ENCODE results near the gene RCAN2. TPM values are rescaled to one million over a fixed set of nuclear protein-coding genes. Genes with fewer than 3 reads are reported as not detected.

Gene RCAN2
- total RNA-seq, 1 donor from 2014 or later = 5.8 TPM

DNA sequence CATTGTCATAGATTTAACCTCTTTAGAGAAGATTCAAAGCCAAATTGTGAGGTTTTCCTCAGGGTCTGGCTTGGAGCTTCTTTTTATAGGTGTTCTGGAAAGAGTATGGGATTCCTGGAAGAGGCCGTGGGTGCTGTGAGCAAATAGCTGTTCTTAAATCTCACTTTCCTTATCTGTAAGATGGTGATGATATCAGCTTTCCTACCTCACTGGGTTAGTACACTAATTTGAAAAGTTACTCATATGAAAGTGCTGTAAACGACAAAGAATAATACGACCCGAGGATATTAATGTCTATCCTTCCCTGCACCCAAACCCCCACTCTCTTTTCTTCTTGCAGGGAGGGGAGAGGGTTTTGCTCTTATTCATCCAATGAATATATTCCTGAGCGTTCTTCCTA is 203.6 kb downstream of the RCAN2 start:
- Mint-ChIP-seq H3K4me3 (no peak overlapping the region), H3K9me3 (no peaks in the 10 kb centered on the region), H3K27ac (no peak overlapping the region), H3K4me1 (no peaks in the 10 kb centered on the region), H3K27me3 (ENCODE audit: insufficient read depth, low read depth) (no peaks in the 10 kb centered on the region), H3K36me3 (no peaks in the 10 kb centered on the region)
- H3K4me3 ChIP-seq = no peak overlapping the region
- no peak for DNase-seq (ENCODE audit: low spot score)
- no peaks in the 10 kb centered on the region for H3K9me3 ChIP-seq (ENCODE audit: low read depth)
- TF ChIP-seq EZH2phosphoT487 (IDR thresholded peaks at IDR 0.05) (no peak), EZH2 (IDR thresholded peaks at IDR 0.05) (no peak)
- TF ChIP-seq, protein P1, sequence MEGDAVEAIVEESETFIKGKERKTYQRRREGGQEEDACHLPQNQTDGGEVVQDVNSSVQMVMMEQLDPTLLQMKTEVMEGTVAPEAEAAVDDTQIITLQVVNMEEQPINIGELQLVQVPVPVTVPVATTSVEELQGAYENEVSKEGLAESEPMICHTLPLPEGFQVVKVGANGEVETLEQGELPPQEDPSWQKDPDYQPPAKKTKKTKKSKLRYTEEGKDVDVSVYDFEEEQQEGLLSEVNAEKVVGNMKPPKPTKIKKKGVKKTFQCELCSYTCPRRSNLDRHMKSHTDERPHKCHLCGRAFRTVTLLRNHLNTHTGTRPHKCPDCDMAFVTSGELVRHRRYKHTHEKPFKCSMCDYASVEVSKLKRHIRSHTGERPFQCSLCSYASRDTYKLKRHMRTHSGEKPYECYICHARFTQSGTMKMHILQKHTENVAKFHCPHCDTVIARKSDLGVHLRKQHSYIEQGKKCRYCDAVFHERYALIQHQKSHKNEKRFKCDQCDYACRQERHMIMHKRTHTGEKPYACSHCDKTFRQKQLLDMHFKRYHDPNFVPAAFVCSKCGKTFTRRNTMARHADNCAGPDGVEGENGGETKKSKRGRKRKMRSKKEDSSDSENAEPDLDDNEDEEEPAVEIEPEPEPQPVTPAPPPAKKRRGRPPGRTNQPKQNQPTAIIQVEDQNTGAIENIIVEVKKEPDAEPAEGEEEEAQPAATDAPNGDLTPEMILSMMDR (IDR thresholded peaks at IDR 0.05) = no peak
- H3K27ac ChIP-seq = no peak overlapping the region
- H3K9ac ChIP-seq = no peak overlapping the region
- peaks cover 9% of the 10 kb centered on the region for H3K4me1 ChIP-seq
- H3K36me3 ChIP-seq = no peaks in the 10 kb centered on the region
- H4K20me1 ChIP-seq (ENCODE audit: low read depth) = no peaks in the 10 kb centered on the region
- H3F3A ChIP-seq (ENCODE audit: low read depth) = no peaks in the 10 kb centered on the region
- H3K79me2 ChIP-seq (ENCODE audit: low read depth) = no peaks in the 10 kb centered on the region
- no peak overlapping the region for H3K4me2 ChIP-seq
- no peaks in the 10 kb centered on the region for H3K27me3 ChIP-seq
- H2AFZ ChIP-seq (replicated peaks) = no peak overlapping the region

GRCh38 chr6:46287043-46287442 is 204.2 kb downstream of the RCAN2 start:
- no peaks in the 10 kb centered on the region for H3K27me3 ChIP-seq
- H3K36me3 Mint-ChIP-seq = no peaks in the 10 kb centered on the region
- H3K4me2 ChIP-seq = no peak overlapping the region
- DNase-seq (ENCODE audit: low spot score) = no peak
- H2AFZ ChIP-seq (replicated peaks) = no peak overlapping the region
- no peaks in the 10 kb centered on the region for H3K4me1 Mint-ChIP-seq
- no peaks in the 10 kb centered on the region for H3F3A ChIP-seq (ENCODE audit: low read depth)
- H3K9me3 Mint-ChIP-seq = no peaks in the 10 kb centered on the region
- H3K27ac Mint-ChIP-seq = no peak overlapping the region
- no peaks in the 10 kb centered on the region for H3K36me3 ChIP-seq
- no peaks in the 10 kb centered on the region for H3K9me3 ChIP-seq (ENCODE audit: low read depth)
- H3K27ac ChIP-seq = no peak overlapping the region
- H3K4me1 ChIP-seq = peaks cover 9% of the 10 kb centered on the region
- H3K79me2 ChIP-seq (ENCODE audit: low read depth) = no peaks in the 10 kb centered on the region
- H3K4me3 Mint-ChIP-seq = no peak overlapping the region
- TF ChIP-seq EZH2phosphoT487 (IDR thresholded peaks at IDR 0.05) = no peak
- TF ChIP-seq EZH2 (IDR thresholded peaks at IDR 0.05) = no peak
- TF ChIP-seq, protein P1 (IDR thresholded peaks at IDR 0.05) = no peak
- H3K27me3 Mint-ChIP-seq (ENCODE audit: insufficient read depth, low read depth) = no peaks in the 10 kb centered on the region
- no peak overlapping the region for H3K4me3 ChIP-seq
- no peak overlapping the region for H3K9ac ChIP-seq
- H4K20me1 ChIP-seq (ENCODE audit: low read depth) = no peaks in the 10 kb centered on the region

DNA sequence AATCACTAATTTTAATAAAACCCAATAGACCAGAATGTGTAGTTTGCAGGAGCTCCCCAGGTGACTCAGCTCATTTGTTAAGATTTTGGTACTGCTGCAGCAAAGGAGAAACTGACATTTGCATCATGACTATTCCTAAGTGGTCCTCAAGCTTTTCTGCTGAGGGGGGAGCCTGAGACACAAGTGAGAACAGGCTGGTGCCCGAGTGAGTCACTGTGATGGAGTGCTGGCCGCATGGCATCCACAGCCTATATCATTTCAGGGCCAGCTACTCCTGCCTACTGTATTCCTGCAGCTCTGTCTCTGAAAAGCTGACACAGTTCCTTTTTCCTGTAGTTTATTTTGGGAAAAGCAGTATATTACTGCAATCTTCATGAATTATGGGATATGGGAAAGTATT is 206.8 kb downstream of the RCAN2 start:
- Histone ChIP-seq H3K79me2 (ENCODE audit: low read depth) (no peaks in the 10 kb centered on the region), H3K27me3 (no peaks in the 10 kb centered on the region), H3F3A (ENCODE audit: low read depth) (no peaks in the 10 kb centered on the region), H3K27ac (no peak overlapping the region), H3K9me3 (ENCODE audit: low read depth) (no peaks in the 10 kb centered on the region), H4K20me1 (ENCODE audit: low read depth) (no peaks in the 10 kb centered on the region), H3K36me3 (no peaks in the 10 kb centered on the region), H3K9ac (no peak overlapping the region), H3K4me1 (no peaks in the 10 kb centered on the region), H3K4me3 (no peak overlapping the region), H3K4me2 (no peak overlapping the region), H2AFZ (replicated peaks) (no peak overlapping the region)
- H3K4me1 Mint-ChIP-seq = no peaks in the 10 kb centered on the region
- H3K4me3 Mint-ChIP-seq = no peak overlapping the region
- TF ChIP-seq EZH2phosphoT487 (IDR thresholded peaks at IDR 0.05) (no peak), EZH2 (IDR thresholded peaks at IDR 0.05) (no peak)
- TF ChIP-seq, protein P1 (IDR thresholded peaks at IDR 0.05) = no peak
- H3K27me3 Mint-ChIP-seq (ENCODE audit: insufficient read depth, low read depth) = no peaks in the 10 kb centered on the region
- H3K27ac Mint-ChIP-seq = no peak overlapping the region
- H3K9me3 Mint-ChIP-seq = no peaks in the 10 kb centered on the region
- no peaks in the 10 kb centered on the region for H3K36me3 Mint-ChIP-seq
- DNase-seq (ENCODE audit: low spot score) = no peak
